Trophoblast cell (in vitro differentiated cells and primary cell): ENCODE results near the gene RGS3.
A peak's percentile ranks its signal among the peaks of the same experiment; 100 is the strongest.

Source experiments
- DNase-seq, 2 donors: peaks; one replicate each; pipeline ENCODE4 v3.0.0-alpha.2; 2016
- H2AFZ ChIP-seq: 2 replicates; pipeline ENCODE4 v1.6.1; 2013; ENCODE audit warnings: low read length, moderate library complexity, mild to moderate bottlenecking; ENCODE audit not compliant: insufficient read depth, poor library complexity
- H2AK5ac ChIP-seq: 2 replicates; pipeline ENCODE4 v1.6.1; 2013; ENCODE audit warnings: mild to moderate bottlenecking, low read length
- H2BK120ac ChIP-seq: 2 replicates; pipeline ENCODE4 v1.6.1; 2013; ENCODE audit warnings: low read length, mild to moderate bottlenecking, moderate library complexity; ENCODE audit not compliant: insufficient read depth, poor library complexity
- H2BK12ac ChIP-seq: 2 replicates; pipeline ENCODE4 v1.6.1; 2013; ENCODE audit warnings: mild to moderate bottlenecking, low read length, moderate library complexity
- H2BK5ac ChIP-seq: 2 replicates; pipeline ENCODE4 v1.6.1; 2013; ENCODE audit warnings: low read length, low read depth, moderate library complexity, mild to moderate bottlenecking; ENCODE audit not compliant: poor library complexity
- H3K14ac ChIP-seq: 2 replicates; pipeline ENCODE4 v1.6.1; 2013; ENCODE audit warnings: mild to moderate bottlenecking, low read length
- H3K18ac ChIP-seq: 2 replicates; pipeline ENCODE4 v1.6.1; 2013; ENCODE audit warnings: mild to moderate bottlenecking, low read length
- H3K23ac ChIP-seq: 2 replicates; pipeline ENCODE4 v1.6.1; 2013; ENCODE audit warnings: low read length
- H3K27ac ChIP-seq: 2 replicates; pipeline ENCODE4 v1.5.1; 2013; ENCODE audit warnings: low read depth, mild to moderate bottlenecking, inconsistent platforms, low read length, moderate library complexity
- H3K27me3 ChIP-seq: 2 replicates; pipeline ENCODE4 v1.6.1; 2013; ENCODE audit warnings: inconsistent platforms, mild to moderate bottlenecking, low read length, moderate library complexity; ENCODE audit not compliant: insufficient read depth
- H3K36me3 ChIP-seq, 2 experiments: 1 replicate in 1 of 2; 2 replicates in 1 of 2; pipeline ENCODE4 v1.6.1; 2013; ENCODE audit warnings: low read length in 2 of 2, mild to moderate bottlenecking in 2 of 2, moderate library complexity in 1 of 2; ENCODE audit not compliant: insufficient read depth in 2 of 2, control insufficient read depth in 1 of 2
- H3K4ac ChIP-seq: 2 replicates; pipeline ENCODE4 v1.6.1; 2013; ENCODE audit warnings: low read depth, mild to moderate bottlenecking, low read length, moderate library complexity
- H3K4me1 ChIP-seq, 2 experiments: 1 replicate in 1 of 2; 2 replicates in 1 of 2; pipeline ENCODE4 v1.6.1; 2013; ENCODE audit warnings: low read length in 2 of 2, mild to moderate bottlenecking in 2 of 2, moderate library complexity in 1 of 2; ENCODE audit not compliant: insufficient read depth in 2 of 2, control insufficient read depth in 1 of 2
- H3K4me2 ChIP-seq: 2 replicates; pipeline ENCODE4 v1.6.1; 2013; ENCODE audit warnings: inconsistent platforms, mild to moderate bottlenecking, low read length, moderate library complexity
- H3K4me3 ChIP-seq: 2 replicates; pipeline ENCODE4 v1.5.1; 2013; ENCODE audit warnings: mild to moderate bottlenecking, low read depth, low read length, inconsistent platforms
- H3K79me1 ChIP-seq: one replicate; pipeline ENCODE4 v1.6.1; 2013; ENCODE audit warnings: low read length
- H3K79me2 ChIP-seq: 2 replicates; pipeline ENCODE4 v1.6.1; 2013; ENCODE audit warnings: low read length, mild to moderate bottlenecking; ENCODE audit not compliant: control insufficient read depth, insufficient read depth, poor library complexity
- H3K9ac ChIP-seq: 2 replicates; pipeline ENCODE4 v1.6.1; 2013; ENCODE audit warnings: mild to moderate bottlenecking, low read length
- H3K9me3 ChIP-seq: 2 replicates; pipeline ENCODE4 v1.6.1; 2013; ENCODE audit warnings: low read depth, mild to moderate bottlenecking, control low read depth, inconsistent platforms, low read length; ENCODE audit not compliant: insufficient read depth
- H4K12ac ChIP-seq: 2 replicates; pipeline ENCODE4 v1.6.1; 2013; ENCODE audit warnings: low read depth, mild to moderate bottlenecking, low read length, moderate library complexity
- H4K8ac ChIP-seq: 2 replicates; pipeline ENCODE4 v1.6.1; 2013; ENCODE audit warnings: low read depth, mild to moderate bottlenecking, low read length, moderate library complexity
- H4K91ac ChIP-seq: one replicate; pipeline ENCODE4 v1.6.1; 2013; ENCODE audit warnings: low read depth, mild to moderate bottlenecking, low read length, moderate library complexity
- WGBS: extraction: QIAGEN DNeasy Blood & Tissue Kit; methylation state at CpG from one replicate; pipeline ENCODE4 v1.1.7; 2013; ENCODE audit warnings: missing lambda C conversion rate; ENCODE audit not compliant: insufficient read length, insufficient coverage; ENCODE audit errors: extremely low coverage; 5-methylcytosine and 5-hydroxymethylcytosine counted together

Gene RGS3

DNA sequence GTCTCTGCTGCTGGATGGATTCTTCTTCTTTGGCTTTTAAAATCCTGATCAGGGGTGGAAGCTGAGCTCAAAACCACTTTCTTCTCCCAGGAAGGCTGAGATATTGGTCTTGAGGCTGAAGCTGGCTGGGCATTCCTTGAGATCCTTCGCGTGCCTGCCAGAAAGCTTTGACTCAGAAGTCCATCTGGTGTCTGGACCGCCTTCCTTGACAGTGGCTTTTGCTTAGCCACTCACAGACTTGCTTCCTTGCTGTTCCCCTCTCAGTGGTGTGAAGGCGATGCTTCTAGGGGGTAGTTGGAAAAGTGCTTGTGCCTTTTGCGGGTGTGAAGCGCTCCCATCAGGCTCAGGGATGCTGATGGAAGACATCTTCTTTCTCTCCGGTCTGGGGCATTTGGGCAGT is 45.9 kb downstream of the RGS3 start:
- Histone ChIP-seq H3K27ac (no peak overlapping the region), H3K9me3 (no peaks in the 10 kb centered on the region), H2AK5ac (no peak overlapping the region), H3K4me2 (no peak overlapping the region), H3K4me1 (peaks cover 7 to 19% of the 10 kb centered on the region in 2 experiments), H3K9ac (no peak overlapping the region), H2BK5ac (no peak overlapping the region), H3K36me3 (peaks cover 0 to 9% of the 10 kb centered on the region in 2 experiments), H4K8ac (no peak overlapping the region), H3K4ac (no peak overlapping the region), H3K27me3 (no peaks in the 10 kb centered on the region), H3K23ac (no peak overlapping the region), H3K14ac (no peak overlapping the region), H2BK12ac (no peak overlapping the region), H4K12ac (no peak overlapping the region), H3K4me3 (no peak overlapping the region), H3K79me1 (peaks cover 14% of the 10 kb centered on the region), H2BK120ac (no peak overlapping the region), H2AFZ (no peak overlapping the region), H3K79me2 (no peaks in the 10 kb centered on the region), H3K18ac (no peak overlapping the region), H4K91ac (no peak overlapping the region)
- no peak for DNase-seq
- no CpG with 5 or more reads among the region's 7 CpGs for WGBS

DNA sequence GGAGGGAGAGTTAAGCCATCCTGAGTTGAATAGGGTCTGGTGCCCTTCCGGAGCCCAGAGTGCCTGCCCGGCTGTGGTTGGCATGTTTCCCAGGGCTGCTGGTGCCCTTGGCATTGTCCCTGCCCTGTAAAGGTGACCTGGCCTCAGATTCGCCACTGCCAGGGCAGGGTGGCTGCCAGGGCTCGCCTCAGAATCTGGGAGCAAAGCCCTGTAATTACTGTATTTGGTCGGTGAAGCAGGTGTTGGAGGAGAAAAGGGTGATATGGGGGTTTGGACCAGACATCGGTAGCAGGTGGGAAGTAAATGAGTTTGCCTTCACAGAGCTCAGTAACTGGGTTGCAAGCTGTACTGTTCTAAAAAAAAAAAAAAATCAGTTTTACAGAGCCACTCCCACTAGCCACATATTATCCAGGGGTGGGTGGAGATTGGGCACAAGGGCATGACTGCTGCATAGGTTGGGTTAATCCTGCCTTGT is 47.6 kb downstream of the RGS3 start:
- no peak overlapping the region for H4K12ac ChIP-seq
- no peak overlapping the region for H3K9ac ChIP-seq
- no peaks in the 10 kb centered on the region for H3K9me3 ChIP-seq
- H3K36me3 ChIP-seq, result peaks cover 2 to 9% of the 10 kb centered on the region in 2 experiments
- no peak overlapping the region for H3K23ac ChIP-seq
- H2BK120ac ChIP-seq, result no peak overlapping the region
- H2AK5ac ChIP-seq, result no peak overlapping the region
- H3K4ac ChIP-seq, result no peak overlapping the region
- H3K79me1 ChIP-seq, result peaks cover 4% of the 10 kb centered on the region
- H3K79me2 ChIP-seq, result no peaks in the 10 kb centered on the region
- H2BK5ac ChIP-seq, result no peak overlapping the region
- no peak overlapping the region for H3K4me2 ChIP-seq
- H3K27me3 ChIP-seq, result no peaks in the 10 kb centered on the region
- no peak overlapping the region for H3K4me3 ChIP-seq
- H4K91ac ChIP-seq, result no peak overlapping the region
- H3K27ac ChIP-seq, result no peak overlapping the region
- DNase-seq, result no peak
- no peak overlapping the region for H3K18ac ChIP-seq
- H2BK12ac ChIP-seq, result no peak overlapping the region
- no peak overlapping the region for H3K14ac ChIP-seq
- no CpG with 5 or more reads among the region's 6 CpGs for WGBS
- H3K4me1 ChIP-seq, result peaks cover 0 to 10% of the 10 kb centered on the region in 2 experiments
- H2AFZ ChIP-seq, result no peak overlapping the region
- H4K8ac ChIP-seq, result no peak overlapping the region

DNA sequence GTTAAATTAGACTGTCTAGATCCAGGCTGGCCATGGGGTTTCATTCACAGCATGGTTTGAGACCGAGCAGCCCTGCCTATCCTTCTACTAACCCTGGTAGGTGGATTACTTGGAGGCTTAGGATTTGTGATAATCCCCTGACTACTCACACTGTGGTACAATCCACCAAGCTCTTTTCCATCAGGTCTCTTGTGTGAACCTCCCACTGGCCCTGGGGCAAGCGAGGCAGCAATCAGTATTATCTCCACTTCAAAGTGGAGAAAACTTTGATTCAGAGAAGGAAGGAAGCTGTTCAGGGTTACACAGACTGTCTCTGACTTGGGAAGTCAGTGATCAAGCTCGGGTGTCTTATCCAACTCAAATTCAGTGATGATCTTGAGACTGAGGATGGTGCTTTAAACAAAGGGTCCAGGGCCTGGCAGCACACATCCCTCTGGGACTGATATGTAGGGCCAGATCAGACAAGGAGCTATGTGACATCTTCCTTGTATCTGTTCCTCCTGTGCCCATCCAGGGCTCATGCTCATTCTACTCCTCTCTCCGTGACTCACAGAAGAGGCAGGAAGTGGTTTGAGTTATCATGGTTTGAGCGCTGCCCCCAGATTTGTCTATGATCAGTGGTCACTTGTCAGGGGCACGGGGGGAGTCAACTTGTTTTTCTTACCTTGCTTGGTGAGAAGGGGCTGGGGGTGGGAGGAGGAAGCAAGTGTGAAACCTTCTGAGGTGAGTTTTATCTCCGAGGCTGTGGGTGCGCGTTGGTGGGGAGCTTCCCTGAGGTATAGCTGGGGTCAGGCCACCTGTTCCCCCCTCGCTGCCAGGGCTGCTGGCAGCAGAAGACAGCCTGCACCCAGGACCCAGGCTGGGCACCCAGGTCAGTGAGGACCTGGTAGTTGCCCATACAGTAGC is 48.6 kb downstream of the RGS3 start:
- Histone ChIP-seq H3K79me1 (no peaks in the 10 kb centered on the region), H4K91ac (no peak overlapping the region), H3K9ac (no peak overlapping the region), H2BK120ac (no peak overlapping the region), H3K79me2 (no peaks in the 10 kb centered on the region), H3K4me2 (no peak overlapping the region), H3K4ac (no peak overlapping the region), H3K14ac (no peak overlapping the region), H3K4me1 (peaks cover 0 to 7% of the 10 kb centered on the region in 2 experiments), H2AK5ac (peak overlapping the region; percentile 39), H3K4me3 (no peak overlapping the region), H2BK12ac (no peak overlapping the region), H3K23ac (no peak overlapping the region), H2BK5ac (no peak overlapping the region), H4K8ac (no peak overlapping the region), H3K27me3 (no peaks in the 10 kb centered on the region), H3K9me3 (no peaks in the 10 kb centered on the region), H4K12ac (no peak overlapping the region), H2AFZ (no peak overlapping the region), H3K36me3 (peaks cover 2 to 9% of the 10 kb centered on the region in 2 experiments), H3K18ac (no peak overlapping the region), H3K27ac (no peak overlapping the region)
- DNase-seq, result no peak
- no CpG with 5 or more reads among the region's 10 CpGs for WGBS

DNA sequence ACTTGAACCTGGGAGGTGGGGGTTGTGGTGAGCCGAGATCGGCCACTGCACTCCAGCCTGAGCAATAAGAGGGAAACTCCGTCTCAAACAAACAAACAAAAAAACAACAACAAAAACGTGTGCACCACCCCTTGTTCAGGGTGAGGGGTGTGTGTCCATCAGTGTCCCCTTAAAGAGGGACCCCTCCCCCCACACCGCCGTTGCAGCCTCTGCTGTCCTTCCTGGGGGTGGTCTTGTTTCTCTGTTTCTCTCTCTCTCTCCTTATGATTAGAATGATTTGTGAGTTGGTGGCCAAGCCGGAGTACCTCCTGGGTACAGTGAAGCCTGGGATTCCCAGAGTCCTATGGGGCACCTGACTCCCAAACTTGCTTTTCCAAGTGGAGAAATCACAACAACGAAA is 49.6 kb downstream of the RGS3 start:
- H3K4me3 ChIP-seq, result no peak overlapping the region
- peaks cover 2% of the 10 kb centered on the region for H3K79me1 ChIP-seq
- H3K14ac ChIP-seq, result no peak overlapping the region
- peak overlapping the region; percentile 25 for H2AK5ac ChIP-seq
- WGBS, result no CpG with 5 or more reads among the region's 8 CpGs
- H3K9ac ChIP-seq, result no peak overlapping the region
- H2BK12ac ChIP-seq, result peak overlapping the region; percentile 17
- peaks cover 1 to 2% of the 10 kb centered on the region in 2 experiments for H3K36me3 ChIP-seq
- H3K18ac ChIP-seq, result no peak overlapping the region
- no peak overlapping the region for H2BK120ac ChIP-seq
- H4K8ac ChIP-seq, result no peak overlapping the region
- DNase-seq, result no peak
- H3K4me2 ChIP-seq, result no peak overlapping the region
- H3K27me3 ChIP-seq, result no peaks in the 10 kb centered on the region
- no peak overlapping the region for H2AFZ ChIP-seq
- no peak overlapping the region for H4K91ac ChIP-seq
- H3K9me3 ChIP-seq, result no peaks in the 10 kb centered on the region
- H3K23ac ChIP-seq, result no peak overlapping the region
- H4K12ac ChIP-seq, result no peak overlapping the region
- no peak overlapping the region for H3K4ac ChIP-seq
- H3K79me2 ChIP-seq, result no peaks in the 10 kb centered on the region
- no peak overlapping the region for H3K27ac ChIP-seq
- H3K4me1 ChIP-seq, result peaks cover 0 to 6% of the 10 kb centered on the region in 2 experiments
- no peak overlapping the region for H2BK5ac ChIP-seq
